GM18873 (cell line): Measurements from ENCODE around the gene MALRD1.

Experiments used
- ATAC-seq: cut with Tn5 transposase; IDR thresholded peaks from one replicate; pipeline ENCODE4 v1.9.1; 2021; ENCODE audit warnings: mild to moderate bottlenecking, moderate library complexity, moderate number of reproducible peaks; ENCODE audit not compliant: unreplicated experiment, low FRiP score

MALRD1 gene

GRCh38 chr10:19329475-19329874, 280.9 kb downstream of the MALRD1 start:
- ATAC-seq, result no peak

DNA sequence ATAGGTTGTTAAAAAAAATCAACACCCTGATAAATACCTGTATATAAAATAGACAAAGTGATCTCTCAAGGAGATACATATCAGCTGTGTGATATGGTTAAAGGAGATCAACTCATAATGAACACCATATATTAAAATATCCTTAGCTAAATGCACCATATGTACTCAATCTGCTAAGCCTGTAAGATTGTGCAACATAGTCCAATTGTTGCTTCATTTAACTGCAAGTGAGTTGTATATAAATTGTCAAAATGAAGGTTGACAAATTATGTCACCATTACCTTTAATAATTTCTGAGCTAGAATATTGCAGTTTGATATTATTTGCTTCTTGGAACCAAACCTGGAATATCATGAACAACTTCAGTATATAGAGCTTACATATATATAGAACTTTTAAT, 283.7 kb downstream of the MALRD1 start:
- ATAC-seq, result no peak

- no peak for ATAC-seq
Measured at GRCh38 chr10:19333631-19334030, 285.0 kb downstream of the MALRD1 start.

GRCh38 chr10:19347621-19348020, 299.0 kb downstream of the MALRD1 start:
- no peak for ATAC-seq

GRCh38 chr10:19367176-19367575, 318.6 kb downstream of the MALRD1 start:
- ATAC-seq, result no peak

- ATAC-seq, result no peak
Measured at GRCh38 chr10:19373988-19374387, 325.4 kb downstream of the MALRD1 start.

GRCh38 chr10:19385846-19386450, 337.3 kb downstream of the MALRD1 start:
- no peak for ATAC-seq

GRCh38 chr10:19408924-19409323, 360.3 kb downstream of the MALRD1 start:
- ATAC-seq, result no peak

DNA sequence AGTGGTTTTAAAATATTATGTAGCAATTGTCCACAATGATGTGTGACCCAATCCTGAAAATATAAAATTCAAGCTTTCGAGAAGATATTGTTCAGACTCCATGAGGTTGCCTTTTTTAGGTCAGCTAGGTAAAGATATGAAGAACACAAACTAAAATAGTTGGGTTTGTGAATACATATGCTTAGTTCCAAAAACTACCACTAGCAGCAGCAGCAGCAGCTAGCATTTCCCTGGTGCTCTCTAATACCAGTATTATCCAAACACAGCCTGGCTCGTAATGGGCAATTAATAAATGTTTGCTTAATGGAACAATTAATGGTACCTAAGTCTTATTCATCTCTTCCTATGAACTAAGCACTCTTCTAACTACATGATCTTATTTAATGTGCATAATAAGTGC, 362.5 kb downstream of the MALRD1 start:
- ATAC-seq, result no peak

- ATAC-seq, result no peak
Measured at GRCh38 chr10:19412531-19412930, 363.9 kb downstream of the MALRD1 start.

DNA sequence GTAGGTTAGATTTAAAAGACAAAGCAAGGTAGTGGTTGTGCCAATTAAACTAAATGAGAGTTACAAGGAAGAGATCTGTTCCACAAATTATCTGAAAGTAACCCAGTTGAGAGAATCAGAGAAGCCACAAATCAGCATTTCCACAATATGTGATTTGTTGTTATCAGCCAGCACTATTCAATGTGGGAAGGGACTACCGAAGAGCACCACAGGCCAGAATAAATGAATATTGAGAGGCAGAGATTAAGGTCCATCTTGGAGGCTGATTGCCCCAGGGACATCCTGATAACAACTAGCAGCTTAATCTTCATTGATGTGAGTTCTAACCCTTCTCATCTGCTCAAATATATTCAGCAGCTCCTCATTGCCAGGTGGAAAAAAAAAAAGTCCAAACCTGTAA, 367.6 kb downstream of the MALRD1 start:
- ATAC-seq, result no peak

- no peak for ATAC-seq
Measured at GRCh38 chr10:19417740-19418139, 369.1 kb downstream of the MALRD1 start.

- no peak for ATAC-seq
Measured at GRCh38 chr10:19421674-19422073, 373.1 kb downstream of the MALRD1 start.

GRCh38 chr10:19426034-19426433, 377.4 kb downstream of the MALRD1 start:
- ATAC-seq, result no peak

- ATAC-seq, result no peak
Measured at GRCh38 chr10:19431622-19432351, 383.2 kb downstream of the MALRD1 start.

DNA sequence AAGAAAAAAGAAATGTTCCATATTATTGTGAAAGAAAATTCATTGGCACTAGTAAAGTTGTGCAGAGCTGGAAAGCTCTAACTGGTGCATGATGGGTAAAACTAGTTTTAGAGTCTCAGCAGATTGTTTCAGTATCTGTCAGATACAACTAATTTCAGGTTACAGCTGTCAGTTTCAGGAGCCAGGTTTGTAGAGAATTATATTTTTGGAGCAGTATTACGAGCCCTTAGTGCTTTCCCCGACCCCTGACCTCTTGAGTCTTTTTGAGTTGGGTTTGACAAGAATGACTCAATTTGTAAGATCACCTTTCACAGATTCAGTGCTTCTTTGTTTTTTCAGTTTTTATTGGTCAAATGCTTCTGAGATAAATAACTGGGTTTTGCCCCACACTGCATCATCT, 401.3 kb downstream of the MALRD1 start:
- no peak for ATAC-seq

DNA sequence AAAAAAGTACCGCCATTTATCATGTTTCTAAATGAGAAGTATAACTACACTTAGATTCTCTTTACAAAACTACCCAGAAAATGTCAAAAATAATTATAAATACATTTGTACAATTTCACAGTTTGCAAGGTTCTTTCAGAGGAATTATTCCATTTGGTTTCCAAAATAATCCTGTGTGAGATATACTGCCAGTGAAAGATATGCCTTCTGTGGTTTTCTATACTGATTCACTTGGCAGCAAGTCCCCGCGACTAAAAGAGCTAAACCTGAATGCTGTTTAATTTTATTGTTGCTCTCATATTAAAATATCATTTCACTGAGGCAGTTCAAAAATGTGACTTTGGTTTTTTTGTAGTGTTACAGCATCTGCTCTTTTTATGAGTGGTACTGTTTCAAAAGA, 402.8 kb downstream of the MALRD1 start:
- no peak for ATAC-seq

DNA sequence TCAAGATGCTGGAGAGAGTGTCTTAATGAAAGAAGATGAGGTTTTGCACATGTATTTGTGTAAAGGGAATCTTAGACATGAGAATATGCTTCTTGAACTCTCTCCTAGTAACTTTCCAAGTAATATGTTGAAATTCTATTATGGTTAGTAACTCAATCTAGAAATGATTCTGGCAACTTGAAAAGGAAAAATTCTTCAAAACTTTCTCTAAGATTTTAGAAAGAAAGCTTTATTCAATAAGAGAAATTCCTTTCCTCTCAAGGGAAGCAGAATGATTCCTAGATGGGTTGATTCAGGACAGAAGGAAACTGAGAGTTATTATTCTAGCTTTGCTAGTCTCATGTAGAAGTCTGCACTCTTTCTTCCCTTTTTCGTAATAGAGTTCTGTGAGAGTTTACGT, 403.3 kb downstream of the MALRD1 start:
- no peak for ATAC-seq

- ATAC-seq, result no peak
Measured at GRCh38 chr10:19453967-19454366, 405.4 kb downstream of the MALRD1 start.

GRCh38 chr10:19461588-19461987, 413.0 kb downstream of the MALRD1 start:
- ATAC-seq, result no peak

DNA sequence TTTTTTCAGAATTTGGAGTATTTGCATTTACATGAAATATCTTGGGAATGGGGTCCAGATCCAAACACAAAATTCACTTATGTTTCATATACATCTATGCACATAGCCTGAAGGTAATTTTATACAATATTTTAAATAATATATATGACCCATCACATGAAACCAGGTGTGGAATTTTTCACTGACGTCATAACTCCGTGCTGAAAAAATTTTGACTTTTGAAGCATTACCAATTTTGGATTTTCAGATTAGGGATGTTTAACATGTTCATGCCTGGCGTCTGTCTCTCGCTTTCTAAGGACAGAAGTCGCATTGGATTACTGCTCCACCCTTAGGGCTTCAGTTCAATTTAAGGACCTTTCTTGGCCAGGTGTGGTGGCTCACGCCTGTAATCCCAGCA, 418.1 kb downstream of the MALRD1 start:
- ATAC-seq, result no peak

DNA sequence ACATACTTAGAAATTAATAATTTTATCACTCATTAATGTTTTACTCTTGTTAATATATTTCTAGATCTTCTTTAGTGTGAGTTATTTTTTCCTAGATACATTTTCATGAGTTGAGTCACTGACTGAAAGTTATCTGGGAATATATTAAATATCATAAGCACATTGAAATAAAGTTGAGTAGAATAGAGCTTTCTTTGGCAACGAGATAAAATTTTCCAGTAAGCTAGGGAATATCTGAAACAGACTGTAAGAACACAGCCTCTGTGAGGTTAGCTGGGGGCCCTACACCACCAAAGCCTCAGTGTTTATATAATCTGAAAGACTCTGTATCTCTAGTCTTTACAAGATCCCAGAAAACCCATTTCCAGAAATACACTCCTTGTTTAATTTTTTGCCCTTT, 419.8 kb downstream of the MALRD1 start:
- no peak for ATAC-seq
